A549 treated with DMSO at 1 μM for 4 hours (cell line): Measurements from ENCODE around the gene LAD1. TPM values are rescaled to one million over a fixed set of nuclear protein-coding genes. Genes with fewer than 3 reads are reported as not detected.

Source experiments
- total RNA-seq: library from RNA; stranded (reverse); fragments of 200-300 nt; extraction: Qiagen RNA extraction; gene quantifications from 5 replicates; pipeline ENCODE4 v1.2.3, GENCODE V29; 2022; ENCODE audit warnings: low read depth

Gene LAD1, protein sequence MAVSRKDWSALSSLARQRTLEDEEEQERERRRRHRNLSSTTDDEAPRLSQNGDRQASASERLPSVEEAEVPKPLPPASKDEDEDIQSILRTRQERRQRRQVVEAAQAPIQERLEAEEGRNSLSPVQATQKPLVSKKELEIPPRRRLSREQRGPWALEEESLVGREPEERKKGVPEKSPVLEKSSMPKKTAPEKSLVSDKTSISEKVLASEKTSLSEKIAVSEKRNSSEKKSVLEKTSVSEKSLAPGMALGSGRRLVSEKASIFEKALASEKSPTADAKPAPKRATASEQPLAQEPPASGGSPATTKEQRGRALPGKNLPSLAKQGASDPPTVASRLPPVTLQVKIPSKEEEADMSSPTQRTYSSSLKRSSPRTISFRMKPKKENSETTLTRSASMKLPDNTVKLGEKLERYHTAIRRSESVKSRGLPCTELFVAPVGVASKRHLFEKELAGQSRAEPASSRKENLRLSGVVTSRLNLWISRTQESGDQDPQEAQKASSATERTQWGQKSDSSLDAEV
- 0.55 to 1.1 TPM (median 0.66 TPM) in 5 replicates for total RNA-seq

DNA sequence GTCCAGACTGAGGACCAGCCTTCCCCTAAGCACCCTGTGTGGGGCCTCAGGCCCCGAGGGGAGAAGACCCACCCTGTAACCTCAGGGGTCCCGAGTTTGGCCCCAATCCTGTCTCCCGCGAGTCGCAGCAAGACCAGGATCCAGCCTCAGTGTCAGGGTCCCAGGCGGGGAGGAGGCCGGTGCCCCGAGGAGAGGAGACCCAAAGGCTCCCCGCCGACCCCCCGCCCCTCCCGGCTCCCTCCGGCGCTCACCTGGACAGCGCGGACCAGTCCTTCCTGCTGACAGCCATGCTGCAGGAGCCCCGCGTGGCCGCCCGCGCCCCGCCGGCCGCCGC is at the start of gene LAD1:
Gene LAD1 (minus strand): TSS at position 307 of the 334 bp plus-strand sequence. CDS start 18 bp downstream, at position 289.

DNA sequence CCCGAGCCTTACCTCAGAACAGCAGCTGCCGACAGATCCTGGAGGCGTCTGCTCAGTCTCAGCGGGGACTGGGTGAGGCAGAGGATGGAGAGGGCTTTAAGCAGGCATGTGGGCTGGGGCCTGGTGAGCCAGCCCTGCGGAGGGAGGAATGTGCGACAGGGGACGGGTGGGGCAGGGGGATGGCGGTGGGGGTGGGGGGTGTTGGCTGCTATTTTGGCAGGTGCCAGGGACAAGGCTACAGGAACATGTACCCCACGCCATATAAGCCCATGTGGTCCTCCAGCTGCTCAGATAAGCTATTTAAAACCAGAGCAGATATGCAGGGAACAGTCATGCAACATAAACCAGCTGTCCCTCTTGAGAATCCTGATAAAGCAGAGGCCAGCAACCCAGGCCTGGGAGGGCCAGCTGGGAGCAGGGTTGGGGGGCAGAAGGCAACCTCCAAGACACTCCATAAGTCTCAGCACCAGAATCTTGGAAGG is 21.5 kb downstream of the LAD1 start, which contains the start of gene TNNT2:
Gene TNNT2 (minus strand): TSS at position 70 of the 482 bp plus-strand sequence. CDS start 4,426 bp downstream, outside the sequence.

Other genes starting within 250 kb of the LAD1 start
- gene TMEM9, start 244.8 kb downstream of the LAD1 start, total RNA-seq = 84.6 to 87.4 TPM (median 85.0 TPM) in 5 replicates
- 0.85 to 1.5 TPM (median 1.1 TPM) in 5 replicates for gene IGFN1, start 208.5 kb downstream of the LAD1 start, total RNA-seq
- gene PKP1, start 115.8 kb downstream of the LAD1 start, total RNA-seq = 0.03 to 0.11 TPM in 2 of 5 replicates, not detected in the others
- gene TNNT2, start 21.6 kb downstream of the LAD1 start, total RNA-seq = 0.13 to 0.34 TPM in 2 of 5 replicates, not detected in the others
- gene TNNI1, start 22.4 kb upstream of the LAD1 start, total RNA-seq = 0.09 to 0.10 TPM in 2 of 5 replicates, not detected in the others
- 97.5 to 183 TPM (median 146 TPM) in 5 replicates for gene PHLDA3, start 69.9 kb upstream of the LAD1 start, total RNA-seq
- gene CSRP1, start 107.8 kb upstream of the LAD1 start, total RNA-seq = 453 to 628 TPM (median 468 TPM) in 5 replicates
- 8.0 to 16.4 TPM (median 11.6 TPM) in 5 replicates for gene NAV1, start 139.8 kb upstream of the LAD1 start, total RNA-seq